Endothelial cell of umbilical vein (primary cell): ENCODE results near the gene COX8C. TPM values are rescaled to one million over a fixed set of nuclear protein-coding genes. Genes with fewer than 3 reads are reported as not detected.

ENCODE experiments used
- BruUV-seq: library from RNA; stranded (reverse); fragments of 400-500 nt; replicated peaks from 2 replicates; lab custom pipeline; 2021; lab: Mats Ljungman, UMichigan
- CTCF ChIA-PET: fragments of 300-600, 350-600 bp; sonication (Branson Sonifier 250); formaldehyde crosslinking; loops from one replicate; lab custom pipeline; 2021; ENCODE audit warnings: antibody characterized with exemption, inconsistent platforms; lab: Charles Lee
- POLR2A ChIA-PET: fragments of 300-600, 350-600 bp; sonication (Branson Sonifier 250); formaldehyde crosslinking; loops from one replicate; lab custom pipeline; 2021; ENCODE audit warnings: antibody characterized with exemption, inconsistent platforms; lab: Charles Lee
- DNase-seq: peaks from one replicate; pipeline ENCODE4 v3.0.0-alpha.2; 2011; ENCODE audit warnings: low read depth, low spot score
- FAIRE-seq: peaks from 2 replicates; lab custom pipeline; 2011; peaks lifted over from hg19 to GRCh38; lab: Jason Lieb, UNC
- H2AFZ ChIP-seq: 2 replicates; pipeline ENCODE4 v1.6.0; 2012; ENCODE audit warnings: low read depth, low read length, control low read depth, inconsistent platforms
- H3K27ac ChIP-seq: 2 replicates; pipeline ENCODE4 v1.5.1; 2011; ENCODE audit warnings: low read depth, mild to moderate bottlenecking, control low read depth, low read length, moderate library complexity; ENCODE audit not compliant: insufficient read depth
- H3K27me3 ChIP-seq, 2 experiments: 2 replicates each; pipeline versions ENCODE4 v1.6.0 to v1.6.1; 2011; ENCODE audit warnings: low read length in 2 of 2, mixed read lengths in 1 of 2; ENCODE audit not compliant: control insufficient read depth in 2 of 2, insufficient read depth in 2 of 2
- H3K36me3 ChIP-seq, 2 experiments: 2 replicates in 1 of 2; 3 replicates in 1 of 2; pipeline ENCODE4 v1.5.1; 2011; ENCODE audit warnings: low read length in 2 of 2, mild to moderate bottlenecking in 1 of 2, moderate library complexity in 1 of 2; ENCODE audit not compliant: control insufficient read depth in 2 of 2, insufficient read depth in 2 of 2; ENCODE audit errors: extremely low read depth in 1 of 2
- H3K4me1 ChIP-seq: 3 replicates; pipeline ENCODE4 v1.5.1; 2011; ENCODE audit warnings: mild to moderate bottlenecking, low read length; ENCODE audit not compliant: control insufficient read depth, insufficient read depth; ENCODE audit errors: extremely low read depth
- H3K4me2 ChIP-seq: 2 replicates; pipeline ENCODE4 v1.6.1; 2011; ENCODE audit warnings: low read length, control low read depth, mixed read lengths; ENCODE audit not compliant: insufficient read depth
- H3K4me3 ChIP-seq, 3 experiments: fragments of 200-600 bp in 1 of 3; sonication (generic), shearing (Covaris generic) in 1 of 3; replicated peaks in 1 of 3; 2 replicates each; pipeline ENCODE4 v1.5.1; 2011 to 2016; ENCODE audit warnings: control low read depth in 3 of 3, low read length in 3 of 3, mild to moderate bottlenecking in 2 of 3, inconsistent platforms in 1 of 3, low read depth in 1 of 3, moderate library complexity in 1 of 3; ENCODE audit not compliant: insufficient read depth in 1 of 3
- H3K79me2 ChIP-seq: 2 replicates; pipeline ENCODE4 v1.6.0; 2012; ENCODE audit warnings: low read length, inconsistent platforms; ENCODE audit not compliant: control insufficient read depth, insufficient read depth
- H3K9ac ChIP-seq: replicated peaks from 2 replicates; pipeline ENCODE3; 2011; ENCODE audit warnings: low read length, control low read depth; ENCODE audit not compliant: insufficient read depth; ENCODE audit errors: extremely low read depth
- H3K9me1 ChIP-seq: replicated peaks from 3 replicates; pipeline ENCODE4 v1.6.0; 2011; ENCODE audit warnings: mild to moderate bottlenecking, low read length; ENCODE audit not compliant: control insufficient read depth, insufficient read depth; ENCODE audit errors: extremely low read depth
- H3K9me3 ChIP-seq: replicated peaks from 2 replicates; pipeline ENCODE4 v1.5.1; 2012; ENCODE audit warnings: low read length, inconsistent platforms; ENCODE audit not compliant: control insufficient read depth, insufficient read depth
- H4K20me1 ChIP-seq: replicated peaks from 2 replicates; pipeline ENCODE3; 2011; ENCODE audit warnings: mild to moderate bottlenecking, low read length; ENCODE audit not compliant: control insufficient read depth, insufficient read depth; ENCODE audit errors: extremely low read depth
- CTCF ChIP-seq, 2 donors: IDR thresholded peaks; 1 replicate in 1 of 2; 2 replicates in 1 of 2; pipeline ENCODE4 v1.5.1; 2011; ENCODE audit warnings: low read length in 2 of 2, mild to moderate bottlenecking in 2 of 2, moderate library complexity in 2 of 2, control low read depth in 1 of 2, inconsistent platforms in 1 of 2, low read depth in 1 of 2; ENCODE audit not compliant: insufficient read depth in 1 of 2; ENCODE audit errors: extremely low read depth in 1 of 2
- EZH2 ChIP-seq: IDR thresholded peaks from 2 replicates; pipeline ENCODE4 v1.6.1; 2012; ENCODE audit warnings: borderline replicate concordance, low read depth, mild to moderate bottlenecking, moderate library complexity, low read length, inconsistent platforms; ENCODE audit not compliant: severe bottlenecking
- FOS ChIP-seq: IDR thresholded peaks from 2 replicates; pipeline ENCODE4 v1.6.1; 2011; ENCODE audit warnings: mild to moderate bottlenecking, low read length, moderate library complexity, borderline replicate concordance; ENCODE audit not compliant: insufficient read depth
- GATA2 ChIP-seq: IDR thresholded peaks from 2 replicates; pipeline ENCODE4 v1.7.0; 2011; ENCODE audit warnings: low read depth, mild to moderate bottlenecking, moderate library complexity, mixed read lengths, low read length; ENCODE audit not compliant: insufficient read length, insufficient read depth
- JUN ChIP-seq: IDR thresholded peaks from 2 replicates; pipeline ENCODE4 v1.6.1; 2011; ENCODE audit warnings: borderline replicate concordance, low read depth; ENCODE audit not compliant: insufficient read length, insufficient read depth
- MAX ChIP-seq: IDR thresholded peaks from 2 replicates; pipeline ENCODE4 v1.6.1; 2011; ENCODE audit not compliant: insufficient read depth, insufficient read length
- MYC ChIP-seq: IDR thresholded peaks from one replicate; pipeline ENCODE4 v1.6.1; 2011; ENCODE audit warnings: mild to moderate bottlenecking, low read depth, low read length
- POLR2A ChIP-seq: IDR thresholded peaks from 2 replicates; pipeline ENCODE4 v1.6.1; 2012; ENCODE audit warnings: low read depth, mild to moderate bottlenecking, control low read depth, low read length
- POLR2AphosphoS5 ChIP-seq: IDR thresholded peaks from 2 replicates; pipeline ENCODE4 v1.6.1; 2012; ENCODE audit warnings: low read depth, mild to moderate bottlenecking, control low read depth, low read length, moderate library complexity; ENCODE audit not compliant: insufficient read depth
- dilution Hi-C: fragments of 300-500 bp; cut with MboI; formaldehyde crosslinking; loops from one replicate; pipeline ENCODE4 v1.15.0; 2019; ENCODE audit warnings: low sequenced_read_pairs; ENCODE audit not compliant: extremely low pct_ligation_motif_present
- intact Hi-C: fragments of 100-400 bp; cut with micrococcal nuclease; formaldehyde crosslinking; loops from one replicate; pipeline ENCODE4 v1.10.0; 2022
- polyA plus RNA-seq, 4 experiments: library from polyadenylated mRNA; depleted of rRNA in 3 of 4; stranded (reverse) in 3 of 4; unstranded in 1 of 4; fragments of >200 nt; gene quantifications; 2 replicates each; pipeline versions ENCODE4 v1.2.1 to v1.2.3, GENCODE V29; 2011 to 2012; ENCODE audit warnings: missing spikeins in 1 of 4
- total RNA-seq: library from RNA; stranded (reverse); gene quantifications from 2 replicates; pipeline ENCODE4 v1.2.3, GENCODE V29; 2021

Gene COX8C
- total and polyA plus RNA-seq, 2 donors (not counting 3 experiments of a cell fraction or from before 2014, with no cell fraction given): not detected

- Histone ChIP-seq H3K4me2 (no peak overlapping the region), H3K27me3 (no peaks in the 10 kb centered on the region), H3K27ac (no peak overlapping the region), H3K9me1 (no peaks in the 10 kb centered on the region), H3K79me2 (peaks cover 92% of the 10 kb centered on the region), H3K4me3 (no peak overlapping the region), H3K9ac (no peak overlapping the region), H4K20me1 (peaks cover 7% of the 10 kb centered on the region), H3K9me3 (no peaks in the 10 kb centered on the region), H3K36me3 (no peaks in the 10 kb centered on the region), H3K4me1 (peaks cover 10% of the 10 kb centered on the region), H2AFZ (no peak overlapping the region)
- TF ChIP-seq JUN: no peak
- no peak for TF ChIP-seq POLR2AphosphoS5
- dilution Hi-C loops (no loop called here), intact Hi-C loops (no loop called here)
- ChIA-PET CTCF (interaction anchor here (1.0 to 1.9 kb wide), 2 partner anchors 20 to 38 kb away, joined by 3 to 4 read pairs; no protein-coding TSS in a partner anchor), POLR2A (no interaction called here)
- no peak for FAIRE-seq
- BruUV-seq: no TSS peak
- no peak for DNase-seq
Measured at GRCh38 chr14:93302688-93303581, 44.0 kb upstream of the COX8C start.

- TF ChIP-seq EZH2 (no peak), FOS (no peak), JUN (no peak), MAX (no peak), POLR2A (no peak), CTCF (IDR thresholded peaks at IDR 0.05; ENCODE audit: extremely low read depth in 1 of 2, insufficient read depth in 1 of 2, low read depth in 1 of 2, low read length in 2 of 2) (no peak), MYC (no peak), GATA2 (no peak), POLR2AphosphoS5 (no peak)
- no peaks in the 10 kb centered on the region for H3K9me3 ChIP-seq
- no peak overlapping the region for H2AFZ ChIP-seq
- no peak overlapping the region for H3K4me3 ChIP-seq
- ChIA-PET POLR2A (no interaction called here), CTCF (no interaction called here)
- intact Hi-C loops (no loop called here), dilution Hi-C loops (no loop called here)
- FAIRE-seq (no peak), DNase-seq (no peak)
- H3K4me2 ChIP-seq: no peak overlapping the region
- H3K79me2 ChIP-seq: peaks cover 93% of the 10 kb centered on the region
- no peak overlapping the region for H3K27ac ChIP-seq
- no peaks in the 10 kb centered on the region for H3K36me3 ChIP-seq
- H3K9ac ChIP-seq: no peak overlapping the region
- no peaks in the 10 kb centered on the region for H3K27me3 ChIP-seq
- peaks cover 6% of the 10 kb centered on the region for H4K20me1 ChIP-seq
- H3K9me1 ChIP-seq: no peaks in the 10 kb centered on the region
- H3K4me1 ChIP-seq: peaks cover 15% of the 10 kb centered on the region
- BruUV-seq: no TSS peak
Measured at GRCh38 chr14:93303659-93304058, 43.3 kb upstream of the COX8C start.
